ENCODE results near the gene ZNF587.
"Not testable (repeated sequence)": the region's sequence is repeated elsewhere in the genome, so short reads cannot be mapped to it uniquely, and the experiment has no call there.

DNA sequence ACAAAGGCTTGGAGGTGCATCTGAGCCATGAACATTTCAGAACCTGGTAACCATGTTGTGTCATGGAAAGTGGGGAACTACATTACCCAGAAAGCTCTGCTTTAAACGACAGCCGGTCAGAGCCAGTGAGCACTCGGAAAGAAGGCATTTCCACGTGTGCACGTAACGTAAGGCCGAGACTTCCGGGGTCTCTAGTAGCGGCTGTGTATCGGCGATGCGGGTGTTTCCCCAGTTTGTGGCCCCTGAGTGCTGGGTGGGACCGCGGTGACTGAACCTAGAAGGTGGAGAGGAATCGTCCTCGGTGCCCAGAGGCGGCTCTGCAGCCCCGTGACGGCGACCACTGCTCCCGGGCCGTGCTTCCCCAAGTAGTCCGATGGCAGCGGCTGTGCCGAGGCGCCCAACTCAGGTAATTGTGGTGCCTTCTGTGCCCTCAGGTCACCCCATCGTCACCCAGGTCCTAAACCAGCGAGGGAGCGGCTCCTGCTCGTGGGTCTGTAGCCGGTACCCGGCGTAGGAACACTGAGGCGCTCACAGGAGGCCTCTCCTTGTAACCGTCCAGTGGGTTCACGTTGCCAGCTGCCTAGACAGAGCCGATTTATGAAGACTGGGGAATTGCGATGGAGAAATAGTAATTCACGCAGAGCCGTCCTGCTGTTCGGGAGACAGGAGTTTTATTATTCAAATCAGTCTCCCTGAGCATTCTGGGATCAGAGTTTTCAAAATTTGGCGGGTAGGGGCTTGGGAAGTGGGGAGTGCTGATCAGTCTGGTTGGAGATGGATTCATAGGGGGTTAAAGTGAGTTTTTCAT, at the start of gene ZNF587:
- TF ChIP-seq, protein P1, sequence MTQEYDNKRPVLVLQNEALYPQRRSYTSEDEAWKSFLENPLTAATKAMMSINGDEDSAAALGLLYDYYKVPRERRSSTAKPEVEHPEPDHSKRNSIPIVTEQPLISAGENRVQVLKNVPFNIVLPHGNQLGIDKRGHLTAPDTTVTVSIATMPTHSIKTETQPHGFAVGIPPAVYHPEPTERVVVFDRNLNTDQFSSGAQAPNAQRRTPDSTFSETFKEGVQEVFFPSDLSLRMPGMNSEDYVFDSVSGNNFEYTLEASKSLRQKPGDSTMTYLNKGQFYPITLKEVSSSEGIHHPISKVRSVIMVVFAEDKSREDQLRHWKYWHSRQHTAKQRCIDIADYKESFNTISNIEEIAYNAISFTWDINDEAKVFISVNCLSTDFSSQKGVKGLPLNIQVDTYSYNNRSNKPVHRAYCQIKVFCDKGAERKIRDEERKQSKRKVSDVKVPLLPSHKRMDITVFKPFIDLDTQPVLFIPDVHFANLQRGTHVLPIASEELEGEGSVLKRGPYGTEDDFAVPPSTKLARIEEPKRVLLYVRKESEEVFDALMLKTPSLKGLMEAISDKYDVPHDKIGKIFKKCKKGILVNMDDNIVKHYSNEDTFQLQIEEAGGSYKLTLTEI (CRISPR knock-in tag; conservative IDR thresholded peaks at IDR 0.05): not testable (repeated sequence)
- TF ChIP-seq FOXJ3 (CRISPR knock-in tag; IDR thresholded peaks at IDR 0.05; ENCODE audit: borderline replicate concordance); HIVEP1 (CRISPR knock-in tag; IDR thresholded peaks at IDR 0.05); MAZ (IDR thresholded peaks at IDR 0.05; ENCODE audit: borderline replicate concordance, low read depth, low read length); MAZ (CRISPR knock-in tag; IDR thresholded peaks at IDR 0.05; ENCODE audit: low read depth); CEBPB (IDR thresholded peaks at IDR 0.05; ENCODE audit: borderline replicate concordance, low read depth, low read length): not testable (repeated sequence)
- TF ChIP-seq POLR2AphosphoS5 (IDR thresholded peaks at IDR 0.05; ENCODE audit: low read depth, low read length): peak; percentile 52; the same call in 1 of the 2 replicates
